ENCODE data around the gene COA8.
"Not testable (repeated sequence)": the region's sequence is repeated elsewhere in the genome, so short reads cannot be mapped to it uniquely, and the experiment has no call there.

The COA8 gene

DNA sequence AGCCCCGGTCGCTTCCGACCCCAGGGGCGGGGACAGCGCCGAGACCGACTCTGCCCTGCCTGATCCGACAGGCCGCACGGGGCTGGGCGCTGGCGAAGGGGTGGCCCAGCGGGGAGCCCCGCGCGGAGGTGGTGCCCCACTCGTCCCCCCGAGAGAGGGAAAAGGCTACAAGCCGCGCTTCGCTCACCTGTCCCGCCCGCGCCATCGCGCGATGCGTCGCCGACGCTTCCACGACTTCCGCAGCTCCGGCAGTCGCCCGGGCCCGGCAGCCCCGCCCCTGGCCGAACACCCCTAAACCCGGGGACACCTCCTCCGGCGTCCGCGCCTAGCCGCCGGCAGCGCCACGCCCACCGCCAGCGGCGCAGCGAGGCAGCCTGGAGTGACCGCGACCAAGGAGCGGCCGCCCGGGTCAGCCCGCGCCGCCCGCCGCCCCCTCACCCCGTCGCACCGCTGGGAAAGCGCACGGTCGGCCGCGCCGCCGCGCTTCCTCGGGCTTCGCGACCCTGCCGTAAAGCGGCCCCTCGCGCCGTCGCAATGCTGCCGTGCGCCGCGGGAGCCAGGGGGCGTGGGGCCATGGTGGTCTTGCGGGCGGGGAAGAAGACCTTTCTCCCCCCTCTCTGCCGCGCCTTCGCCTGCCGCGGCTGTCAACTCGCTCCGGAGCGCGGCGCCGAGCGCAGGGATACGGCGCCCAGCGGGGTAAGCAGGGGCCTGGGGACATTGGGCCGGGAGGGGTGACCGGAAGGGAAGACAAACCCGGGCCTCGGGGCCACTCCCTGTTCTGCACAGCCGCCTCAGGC, at the start of gene COA8, which contains the start of gene BAG5:
Gene COA8 (plus strand): TSS at position 532 of the 797 bp plus-strand sequence. CDS start 42 bp downstream, at position 574.
Gene BAG5 (minus strand): TSS at position 229 of the 797 bp plus-strand sequence. CDS start 1,493 bp downstream, outside the sequence.
- DNase-seq = peak; percentile 81

- no peak for DNase-seq
Measured at GRCh38 chr14:103514596-103515421, 48.0 kb upstream of the COA8 start.

DNA sequence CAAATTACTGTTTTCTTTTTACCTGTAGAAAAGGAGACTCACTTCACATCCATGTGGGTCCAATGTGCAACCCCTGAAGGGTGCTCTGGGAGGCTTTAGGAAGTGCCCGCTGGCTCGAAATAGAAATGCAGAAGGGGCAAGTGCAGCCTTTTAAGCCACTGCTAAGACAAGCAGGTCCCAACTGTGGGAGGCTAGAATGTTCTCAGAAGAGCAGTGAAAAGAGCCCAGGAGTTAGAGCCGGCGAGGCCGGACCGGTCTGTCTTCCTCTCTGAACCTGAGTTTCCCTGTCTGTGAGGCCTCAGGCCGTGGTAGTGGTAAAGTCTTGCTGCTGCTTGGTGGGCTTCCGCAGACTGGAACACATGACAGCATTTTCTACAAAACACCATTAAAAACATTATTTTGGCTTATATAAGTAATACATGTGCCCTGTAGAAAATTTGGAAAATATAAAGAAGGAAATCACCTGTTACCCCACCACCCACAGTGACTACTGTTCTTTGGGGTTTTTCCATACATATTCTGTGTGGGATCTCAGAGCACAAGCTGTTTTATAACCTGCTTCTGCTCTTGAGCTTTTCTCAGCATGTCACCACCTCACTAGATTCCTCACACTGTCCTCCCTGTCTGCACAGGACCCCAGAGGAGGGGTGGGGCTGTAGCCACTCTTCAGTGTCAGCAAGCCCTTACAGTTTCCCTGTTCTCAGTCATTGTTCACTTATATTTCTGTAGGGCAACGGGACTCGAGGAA, 46.2 kb upstream of the COA8 start:
- DNase-seq = no peak

DNA sequence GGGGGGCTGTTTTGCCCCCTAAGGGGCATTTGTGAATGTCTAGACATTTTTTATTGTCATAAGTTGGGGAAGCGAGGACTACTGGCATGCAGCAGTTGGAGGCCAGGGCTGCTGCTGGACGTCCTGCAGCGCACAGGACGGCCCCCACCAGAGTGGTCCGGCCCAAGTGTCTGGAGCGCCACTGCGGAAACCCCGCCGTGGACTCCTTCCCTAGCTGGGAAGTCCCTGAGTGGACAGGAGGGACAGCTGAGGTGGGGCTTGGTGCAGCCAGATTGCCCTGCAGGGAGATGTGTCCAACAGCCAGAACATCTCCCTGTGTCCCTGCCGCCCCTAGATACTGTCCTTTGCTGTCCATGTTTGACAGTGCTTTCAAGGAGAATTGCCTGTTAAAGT, 45.6 kb upstream of the COA8 start:
- DNase-seq = no peak

DNA sequence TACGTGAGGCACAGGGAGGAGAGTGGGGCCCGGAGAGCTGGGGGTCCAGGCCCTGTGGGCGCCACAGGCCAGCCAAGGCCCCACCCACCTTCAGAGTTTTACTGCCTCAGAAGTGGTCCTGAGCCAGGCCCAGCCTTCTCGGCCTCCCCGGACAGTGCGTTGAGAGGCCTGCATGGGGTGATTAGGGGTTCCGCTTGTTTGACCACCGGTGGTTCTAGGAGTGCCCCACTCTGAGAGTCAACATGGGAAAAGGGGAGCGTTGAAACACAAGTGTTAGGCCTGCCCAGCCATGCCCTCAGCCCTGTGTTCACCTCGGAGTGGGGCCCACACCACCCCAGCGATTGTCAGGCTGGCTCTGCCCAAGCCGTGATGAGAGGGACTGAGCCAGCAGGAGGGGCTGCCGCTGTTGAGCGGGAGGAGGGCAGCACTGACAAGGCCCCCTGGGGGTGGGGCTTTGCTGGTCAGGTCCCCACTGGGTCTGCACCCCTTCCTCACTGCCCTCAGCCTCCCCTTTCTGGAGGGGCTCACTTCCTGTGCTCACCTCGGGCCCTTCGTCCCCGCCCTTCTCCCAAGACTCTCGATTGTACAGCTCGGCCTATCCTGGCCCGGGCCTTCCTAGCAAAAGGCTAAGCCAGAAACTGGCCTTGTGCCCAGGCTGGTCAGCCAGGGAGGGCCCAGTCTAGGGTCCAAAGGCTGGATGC, 44.9 kb upstream of the COA8 start:
- DNase-seq = no peak

- peak; percentile 58 for DNase-seq
Measured at GRCh38 chr14:103518422-103519042, 44.2 kb upstream of the COA8 start.

GRCh38 chr14:103519043-103519836, 43.5 kb upstream of the COA8 start:
- no peak for DNase-seq

- no peak for DNase-seq
Measured at GRCh38 chr14:103519837-103520212, 42.9 kb upstream of the COA8 start.

DNA sequence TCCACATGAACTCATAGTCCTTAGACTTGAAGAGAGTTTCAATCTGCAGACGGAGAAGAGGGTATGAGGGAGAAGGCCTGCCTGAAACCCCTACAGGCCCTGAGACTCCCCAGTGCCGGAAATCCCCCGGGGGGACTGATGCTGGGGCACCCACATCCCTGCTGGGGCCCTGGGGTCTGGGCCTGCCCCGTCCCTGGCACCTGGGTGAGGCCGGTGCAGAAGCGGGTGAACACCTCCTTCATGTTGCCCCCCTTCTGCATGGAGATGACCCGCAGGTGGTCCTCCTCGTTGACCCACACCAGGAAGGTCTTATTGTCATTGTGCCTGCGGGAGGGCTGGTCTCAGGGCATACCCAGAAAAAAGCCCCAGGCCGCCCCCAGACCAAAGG, 42.5 kb upstream of the COA8 start:
- no peak for DNase-seq

DNA sequence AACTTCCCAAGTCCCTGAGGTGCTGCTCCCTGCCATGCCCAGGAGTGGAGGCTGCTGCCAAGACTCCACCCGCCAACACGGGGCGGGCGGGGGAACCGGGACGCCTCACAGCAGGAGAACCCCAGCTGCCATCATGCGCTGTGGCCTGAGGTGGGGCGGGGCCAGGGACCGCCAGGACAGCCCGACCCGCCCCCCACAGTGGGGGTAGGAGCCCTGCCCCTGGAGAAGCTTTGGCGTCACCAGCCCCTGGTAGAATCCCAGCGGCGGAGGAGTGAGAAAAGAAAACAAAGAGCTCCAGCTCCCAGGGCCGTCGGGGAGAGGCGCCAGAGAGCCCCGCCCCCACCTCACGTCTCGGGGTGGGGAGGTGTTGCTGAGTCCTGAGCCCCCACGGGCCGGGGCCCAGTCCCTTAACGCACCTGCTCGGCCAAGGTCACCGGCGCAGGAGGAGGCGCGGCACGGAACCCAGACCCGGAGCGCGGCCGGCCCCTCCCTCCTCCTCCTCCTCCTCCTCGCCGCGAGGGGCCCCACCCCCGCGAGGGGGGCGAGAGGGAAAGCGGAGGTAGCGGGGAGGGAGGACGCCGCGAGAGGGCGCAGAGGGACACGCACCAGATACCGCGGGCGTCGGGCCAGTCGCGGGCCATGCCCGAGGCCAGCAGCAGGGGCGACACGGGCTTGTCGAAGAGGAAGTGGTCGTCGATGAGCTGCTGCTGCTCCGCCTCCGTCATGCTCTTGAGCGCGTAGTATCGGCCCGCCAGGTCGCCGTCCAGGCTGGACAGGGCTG, 41.9 kb upstream of the COA8 start:
- peak; percentile 65 for DNase-seq

DNA sequence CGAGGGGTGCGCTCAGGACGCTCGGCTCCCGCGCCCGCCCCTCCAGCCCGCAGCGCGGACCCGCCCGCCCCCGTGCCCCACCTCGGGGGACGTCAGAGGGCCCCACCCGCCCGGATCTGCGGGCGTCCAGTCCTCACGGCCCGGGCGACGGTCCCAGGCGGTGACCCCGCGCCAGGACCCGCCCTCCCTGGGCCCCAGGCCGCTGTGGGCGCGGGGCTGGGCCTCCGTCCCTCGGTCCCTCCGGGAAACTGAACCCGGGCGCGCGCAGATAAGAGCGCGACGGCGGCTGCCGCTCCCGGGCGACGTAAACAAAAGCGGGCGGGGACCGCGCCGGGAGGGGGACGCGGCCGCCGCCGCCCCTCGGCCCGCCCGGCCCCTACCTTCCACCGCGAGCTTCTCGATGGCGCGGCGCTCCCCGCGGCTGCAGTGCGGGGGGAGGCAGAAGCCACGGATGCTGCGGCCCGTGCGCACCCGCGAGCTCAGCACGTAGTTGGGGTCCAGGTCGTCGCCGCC, 41.3 kb upstream of the COA8 start:
- no peak for DNase-seq

GRCh38 chr14:103521951-103522563, 40.7 kb upstream of the COA8 start:
- DNase-seq = no peak

DNA sequence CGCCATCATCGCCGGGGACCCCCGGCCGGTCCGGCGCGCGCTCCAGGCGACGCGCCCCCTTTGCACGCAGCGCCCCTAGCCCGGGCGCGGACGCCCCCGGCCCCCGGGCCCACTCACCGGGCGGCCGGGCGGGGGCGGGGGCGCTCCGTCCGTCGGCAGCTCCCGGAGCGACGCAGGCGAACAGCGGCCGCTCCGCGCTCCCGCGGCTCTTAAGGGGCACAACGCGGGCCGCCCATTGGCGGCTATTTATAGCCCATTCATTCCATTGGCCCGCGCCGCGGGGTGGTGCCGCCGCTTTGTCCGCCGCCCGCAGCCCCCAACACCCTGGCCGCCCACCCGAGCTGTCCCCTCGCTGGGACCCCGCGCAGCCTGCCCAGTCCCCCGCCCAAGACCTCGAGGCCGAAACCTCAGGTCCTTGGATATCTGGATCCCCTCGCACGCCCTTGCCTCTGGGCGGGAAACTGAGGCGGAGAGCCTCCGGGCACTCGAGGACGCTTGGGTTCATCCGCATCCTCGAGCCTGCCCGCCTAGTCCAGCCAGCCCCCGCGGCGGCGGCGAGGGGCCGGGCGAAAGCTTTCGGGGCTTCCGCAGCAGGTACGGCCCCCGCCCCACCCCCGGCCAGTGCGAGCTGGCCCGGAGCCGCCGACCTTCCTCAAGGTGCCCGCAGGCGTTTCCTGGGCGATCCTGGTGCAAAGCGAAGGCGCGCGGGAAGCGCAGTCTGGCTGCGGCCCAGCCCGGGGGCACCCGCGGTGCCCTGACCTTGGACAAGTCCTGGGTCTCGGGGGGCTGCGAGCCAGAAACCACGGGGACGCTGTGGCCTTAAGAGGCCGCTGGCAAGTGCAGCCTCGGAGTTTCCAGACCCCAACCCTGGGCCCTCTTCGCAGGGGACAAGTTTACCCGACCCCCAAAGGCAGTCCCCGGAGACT, 39.8 kb upstream of the COA8 start, which contains the start of gene CKB:
Gene CKB (minus strand): TSS at position 182 of the 926 bp plus-strand sequence. CDS start 337 bp downstream, outside the sequence.
- no peak for DNase-seq

DNA sequence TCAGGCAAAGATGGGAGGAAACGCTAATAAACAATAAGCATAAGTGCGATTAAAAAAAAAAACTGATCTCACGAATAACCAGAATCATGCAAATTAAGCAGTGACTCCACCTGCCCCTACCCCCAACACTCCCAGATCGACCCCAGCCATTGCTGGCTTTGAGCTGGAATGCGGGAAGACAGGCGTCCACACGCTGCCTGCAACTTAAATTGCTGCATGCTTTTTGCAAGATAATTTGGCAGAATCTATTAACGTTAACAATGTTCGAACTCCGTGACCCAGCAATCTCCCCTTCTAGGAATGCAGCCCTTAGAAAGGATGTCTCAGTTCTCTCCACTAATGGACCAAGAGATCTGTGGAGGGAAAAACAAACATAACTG, 39.2 kb upstream of the COA8 start:
- DNase-seq = no peak

- DNase-seq = no peak
Measured at GRCh38 chr14:103524002-103524935, 38.5 kb upstream of the COA8 start.

- not testable (repeated sequence) for DNase-seq
Measured at GRCh38 chr14:103525430-103526246, 37.1 kb upstream of the COA8 start.
